ENCODE measurements around the gene GSX1. TPM values are rescaled to one million over a fixed set of nuclear protein-coding genes. Genes with fewer than 3 reads are reported as not detected.

The GSX1 gene
- total and polyA plus RNA-seq, 2 of the 4 experiments (the other 2 are of a cell fraction): not detected

DNA sequence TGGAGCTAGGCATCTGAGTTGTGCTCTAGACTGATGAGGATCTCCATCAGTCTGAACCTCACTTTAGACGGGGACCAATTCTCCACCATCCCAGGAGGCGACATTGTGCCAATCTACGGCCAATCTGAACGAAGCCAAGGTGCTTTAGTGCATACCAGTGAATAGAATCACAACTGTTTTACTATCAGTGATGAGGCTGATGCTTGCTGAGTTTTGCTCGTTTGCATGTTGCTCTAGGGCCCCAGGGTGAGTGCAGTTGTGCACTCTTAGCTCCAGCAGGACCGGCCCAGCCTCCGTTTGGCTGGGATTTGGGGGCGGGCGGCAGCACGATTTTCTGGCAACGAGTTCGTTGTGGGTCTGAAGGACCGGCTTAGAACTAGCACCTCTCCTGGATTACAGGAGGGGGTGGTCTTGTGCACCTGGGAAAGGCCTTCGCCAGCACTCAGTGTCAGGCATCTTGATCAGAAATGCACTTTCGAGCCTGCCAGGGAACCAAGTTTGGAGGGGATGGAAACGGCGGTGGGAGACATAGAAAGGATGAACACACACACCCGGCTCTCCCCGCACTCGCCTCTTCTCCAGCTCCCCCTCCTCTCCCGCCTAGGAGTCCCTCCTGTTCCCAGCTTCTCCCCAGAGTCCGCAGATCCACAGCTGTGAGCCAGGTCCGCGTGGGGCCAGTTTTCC lies 4.4 kb downstream of the GSX1 start:
- peaks cover 2% of the 10 kb centered on the region; the same call in 1 of the 2 replicates for H3K9me3 ChIP-seq (ENCODE audit: control insufficient read depth, insufficient read depth, low read length)
- no peak overlapping the region for H4K5ac ChIP-seq (ENCODE audit: low read depth, low read length)
- dilution Hi-C loops (cut with HindIII; ENCODE audit: low sequenced_read_pairs, unreplicated experiment) (no loop called here), intact Hi-C loops (cut with micrococcal nuclease) (loop anchor here (10.0 kb wide), 1 partner anchor 262 kb away; no protein-coding TSS in a partner anchor), in situ Hi-C loops (cut with MboI; ENCODE audit: low sequenced_read_pairs) (no loop called here)
- H4K8ac ChIP-seq (ENCODE audit: low read depth in 2 of 2, low read length in 2 of 2): no peak overlapping the region
- H3K36me3 ChIP-seq (ENCODE audit: control insufficient read depth, insufficient read depth, low read length): no peaks in the 10 kb centered on the region
- peak overlapping the region; percentile 50 for H2AFZ ChIP-seq (replicated peaks; ENCODE audit: low read length, poor library complexity)
- WGBS, 2 experiments (ENCODE audit: extremely low coverage in 2 of 2, insufficient read length in 1 of 2): 0% methylated on average over 4 of the region's 24 CpGs; no CpG with 5 or more reads in 1 of the 2 experiments
- no peak overlapping the region for H3K27ac ChIP-seq (ENCODE audit: insufficient read depth, low read length)
- no peak overlapping the region for H3K4me2 ChIP-seq (ENCODE audit: low read depth, low read length)
- no peaks in the 10 kb centered on the region for H3K4me1 ChIP-seq (ENCODE audit: control insufficient read depth, insufficient read depth, low read length)
- H2BK5ac ChIP-seq (ENCODE audit: low read depth, low read length, poor library complexity, severe bottlenecking): no peak overlapping the region
- no peak overlapping the region for H4K91ac ChIP-seq (ENCODE audit: insufficient read depth, low read depth, low read length)
- H2BK15ac ChIP-seq (ENCODE audit: low read depth, low read length): no peak overlapping the region
- no peak for TF ChIP-seq USF2 (IDR thresholded peaks at IDR 0.05; ENCODE audit: low read depth, low read length)
- TF ChIP-seq RAD21 (IDR thresholded peaks at IDR 0.05; ENCODE audit: low read length): no peak
- no peak overlapping the region for H2AK9ac ChIP-seq (replicated peaks; ENCODE audit: low read depth, low read length, poor library complexity)
- no TSS peak for BruUV-seq (replicated peaks)
- H3K79me1 ChIP-seq (ENCODE audit: low read depth in 1 of 2, low read length in 2 of 2): no peaks in the 10 kb centered on the region
- no peak overlapping the region for H2BK20ac ChIP-seq (ENCODE audit: low read depth, low read length)
- DNase-seq: no peak
- no peak overlapping the region for H3K4ac ChIP-seq (ENCODE audit: low read depth, low read length)
- CTCF ChIA-PET: interaction anchor here (0.5 to 0.8 kb wide), 3 partner anchors 14 to 205 kb away, joined by 3 to 4 read pairs (median 4); no protein-coding TSS in a partner anchor
- POLR2A ChIA-PET (ENCODE audit: unreplicated experiment): no interaction called here
- no peak overlapping the region for H2BK120ac ChIP-seq (ENCODE audit: low read depth, low read length)
- no peak overlapping the region for H2AK5ac ChIP-seq (ENCODE audit: low read depth, low read length)
- H3K56ac ChIP-seq (ENCODE audit: extremely low read depth, insufficient read depth, low read length): no peak overlapping the region
- ATAC-seq (ENCODE audit: low read depth): no peak
- no peak overlapping the region for H3K23ac ChIP-seq (ENCODE audit: low read depth, low read length)
- no peaks in the 10 kb centered on the region for H3K9me1 ChIP-seq (ENCODE audit: insufficient read depth, low read length)
- H3K27me3 ChIP-seq (ENCODE audit: control insufficient read depth, insufficient read depth, low read length): peaks cover 68% of the 10 kb centered on the region
- no peak overlapping the region for H3K14ac ChIP-seq (replicated peaks; ENCODE audit: low read depth, low read length)
- no peak overlapping the region for H3K9ac ChIP-seq (ENCODE audit: low read depth, low read length)
- H4K20me1 ChIP-seq (ENCODE audit: insufficient read depth, low read length): no peaks in the 10 kb centered on the region
- no peak overlapping the region for H3K4me3 ChIP-seq (ENCODE audit: insufficient read depth, low read depth, low read length)
- no peak overlapping the region for H3K18ac ChIP-seq (ENCODE audit: low read depth, low read length)

Data from IMR-90 (cell line).